MCF 10A (cell line): Measurements from ENCODE around the gene PTPN6. TPM values are rescaled to one million over a fixed set of nuclear protein-coding genes. Genes with fewer than 3 reads are reported as not detected.

ENCODE experiments used
- BruUV-seq: library from RNA; stranded (reverse); fragments of 400-500 nt; replicated peaks from 2 replicates; lab custom pipeline; 2021; lab: Mats Ljungman, UMichigan
- CTCF ChIA-PET: fragments of 300-600 bp; sonication (Branson Sonifier 250); formaldehyde crosslinking; extraction: SDS; loops from one replicate; lab custom pipeline; 2021; ENCODE audit warnings: antibody characterized with exemption, inconsistent platforms; lab: Yijun Ruan, JAX
- POLR2A ChIA-PET: fragments of 300-600, 350-650 bp; sonication (Branson Sonifier 250); formaldehyde crosslinking; extraction: SDS; loops from one replicate; lab custom pipeline; 2020; ENCODE audit warnings: antibody characterized with exemption, inconsistent platforms; lab: Yijun Ruan, JAX
- DNase-seq: peaks from one replicate; pipeline ENCODE4 v3.0.0-alpha.2; 2018; ENCODE audit not compliant: unreplicated experiment
- H3K27ac Mint-ChIP-seq: one replicate; pipeline ENCODE4 v1.8.0; 2022; ENCODE audit warnings: mild to moderate bottlenecking, low read depth, mixed read lengths; ENCODE audit not compliant: unreplicated experiment
- H3K27me3 Mint-ChIP-seq: one replicate; pipeline ENCODE4 v1.8.0; 2022; ENCODE audit warnings: mixed read lengths; ENCODE audit not compliant: insufficient read depth, unreplicated experiment
- H3K36me3 Mint-ChIP-seq: one replicate; pipeline ENCODE4 v1.8.0; 2022; ENCODE audit warnings: mild to moderate bottlenecking, moderate library complexity, mixed read lengths; ENCODE audit not compliant: insufficient read depth, unreplicated experiment
- H3K4me1 Mint-ChIP-seq: one replicate; pipeline ENCODE4 v1.8.0; 2022; ENCODE audit warnings: mixed read lengths; ENCODE audit not compliant: insufficient read depth, unreplicated experiment
- H3K4me3 Mint-ChIP-seq: one replicate; pipeline ENCODE4 v1.8.0; 2022; ENCODE audit warnings: mild to moderate bottlenecking, moderate library complexity, mixed read lengths; ENCODE audit not compliant: unreplicated experiment
- H3K9me3 Mint-ChIP-seq: one replicate; pipeline ENCODE4 v1.8.0; 2022; ENCODE audit warnings: mixed read lengths; ENCODE audit not compliant: unreplicated experiment
- CTCF ChIP-seq: fragments of 200-600 bp; IDR thresholded peaks from one replicate; pipeline ENCODE4 v1.8.0; 2022; ENCODE audit warnings: antibody characterized with exemption, mild to moderate bottlenecking; ENCODE audit not compliant: unreplicated experiment
- intact Hi-C: fragments of 100-400 bp; cut with micrococcal nuclease; formaldehyde crosslinking; loops from 2 replicates; pipeline ENCODE4 v1.14.1; 2022
- total RNA-seq: library from RNA; stranded (reverse); gene quantifications from 2 replicates; pipeline ENCODE4 v1.2.3, GENCODE V29; 2022

PTPN6 gene
- total RNA-seq, 1 experiment from 2014 or later: 10.3 TPM

- CTCF ChIA-PET: no interaction called here
- POLR2A ChIA-PET: no interaction called here
- no TSS peak for BruUV-seq
- no peak for TF ChIP-seq CTCF
- Mint-ChIP-seq H3K36me3 (no peaks in the 10 kb centered on the region), H3K27me3 (peaks cover 11% of the 10 kb centered on the region), H3K4me3 (no peak overlapping the region), H3K27ac (no peak overlapping the region), H3K9me3 (no peaks in the 10 kb centered on the region), H3K4me1 (peaks cover 13% of the 10 kb centered on the region)
- intact Hi-C loops: no loop called here
- DNase-seq: no peak
These were observed 35.3 kb upstream of the PTPN6 start for GRCh38 chr12:6915789-6916285.

GRCh38 chr12:6916426-6917200, 34.5 kb upstream of the PTPN6 start:
- no TSS peak for BruUV-seq
- H3K9me3 Mint-ChIP-seq: no peaks in the 10 kb centered on the region
- CTCF ChIA-PET: interaction anchor here (0.5 to 1.3 kb wide), 4 partner anchors 18 to 235 kb away, joined by 3 to 9 read pairs (median 4); partner anchors contain the start of gene SPSB2
- no peak for DNase-seq
- peaks cover 11% of the 10 kb centered on the region for H3K27me3 Mint-ChIP-seq
- POLR2A ChIA-PET: no interaction called here
- no peak overlapping the region for H3K4me3 Mint-ChIP-seq
- H3K27ac Mint-ChIP-seq: no peak overlapping the region
- H3K36me3 Mint-ChIP-seq: no peaks in the 10 kb centered on the region
- intact Hi-C loops: no loop called here
- TF ChIP-seq CTCF: no peak
- peaks cover 13% of the 10 kb centered on the region for H3K4me1 Mint-ChIP-seq

GRCh38 chr12:6917491-6918231, 33.5 kb upstream of the PTPN6 start:
- Mint-ChIP-seq H3K36me3 (peaks cover 5% of the 10 kb centered on the region), H3K27ac (no peak overlapping the region)
- CTCF ChIA-PET: interaction anchor here (0.5 to 1.3 kb wide), 4 partner anchors 43 to 270 kb away, joined by 3 to 9 read pairs (median 3); partner anchors contain the start of gene SPSB2

More at GRCh38 chr12:6917491-6918231, 33.5 kb upstream of the PTPN6 start:
- H3K27me3 Mint-ChIP-seq: peaks cover 11% of the 10 kb centered on the region
- H3K9me3 Mint-ChIP-seq: no peaks in the 10 kb centered on the region
- POLR2A ChIA-PET: no interaction called here
- H3K4me1 Mint-ChIP-seq: peaks cover 13% of the 10 kb centered on the region
- no TSS peak for BruUV-seq
- no peak for DNase-seq
- no peak overlapping the region for H3K4me3 Mint-ChIP-seq
- intact Hi-C loops: no loop called here
- no peak for TF ChIP-seq CTCF
